HG03571 (cell line): Measurements from ENCODE around the gene ZFYVE16.
"Not testable (repeated sequence)": the region's sequence is repeated elsewhere in the genome, so short reads cannot be mapped to it uniquely, and the experiment has no call there.

Source experiments
- ATAC-seq: cut with Tn5 transposase; IDR thresholded peaks from one replicate; pipeline ENCODE4 v1.9.1; 2021; ENCODE audit not compliant: unreplicated experiment

The ZFYVE16 gene

GRCh38 chr5:80409367-80409966 lies 1.6 kb downstream of the ZFYVE16 start:
- no peak for ATAC-seq

- ATAC-seq, result no peak
Measured at GRCh38 chr5:80411589-80412219, 3.8 kb downstream of the ZFYVE16 start.

GRCh38 chr5:80414113-80414512 lies 6.2 kb downstream of the ZFYVE16 start:
- no peak for ATAC-seq

- ATAC-seq, result no peak
Measured at GRCh38 chr5:80417973-80418372, 10.1 kb downstream of the ZFYVE16 start.

GRCh38 chr5:80424365-80424764 lies 16.5 kb downstream of the ZFYVE16 start:
- ATAC-seq, result not testable (repeated sequence)

DNA sequence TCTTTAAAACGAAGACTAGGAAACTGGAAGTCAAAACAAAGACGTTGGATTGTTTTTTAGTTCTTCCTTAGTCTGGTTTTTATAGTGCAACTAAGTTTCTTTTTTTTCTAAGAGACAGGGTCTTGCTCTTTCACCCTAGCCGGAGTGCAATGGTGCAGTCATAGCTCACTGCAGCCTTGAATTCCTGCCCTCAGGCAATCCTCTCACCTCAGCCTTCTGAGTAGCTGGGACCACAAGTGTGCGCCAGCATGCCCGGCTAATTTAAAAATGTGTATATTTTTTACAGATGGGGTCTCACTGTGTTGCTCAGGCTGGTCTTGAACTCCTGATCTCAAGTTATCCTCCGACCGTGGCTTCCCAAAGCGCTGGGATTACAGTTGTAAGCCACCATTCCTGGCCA lies 27.6 kb downstream of the ZFYVE16 start:
- no peak for ATAC-seq

GRCh38 chr5:80437326-80437725 lies 29.5 kb downstream of the ZFYVE16 start:
- no peak for ATAC-seq

- no peak for ATAC-seq
Measured at GRCh38 chr5:80438739-80439138, 30.9 kb downstream of the ZFYVE16 start.

DNA sequence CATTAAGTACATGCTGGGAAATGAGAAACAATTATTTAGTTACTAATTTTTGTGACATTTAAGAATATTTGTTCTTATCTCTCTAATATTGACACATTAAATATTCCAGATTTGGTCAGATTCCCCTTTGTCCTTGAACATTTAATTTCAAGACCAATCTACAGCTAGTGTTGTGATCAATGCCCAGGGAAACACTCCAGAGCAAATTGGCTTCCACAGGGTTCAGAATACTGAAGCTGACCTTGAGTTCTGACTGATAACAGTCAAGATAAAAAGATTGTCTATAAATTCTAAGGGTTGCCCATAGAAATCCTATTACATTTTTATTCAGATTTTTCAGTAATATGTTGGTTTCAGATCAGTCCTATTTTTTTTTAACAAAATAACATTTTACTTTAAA lies 31.3 kb downstream of the ZFYVE16 start:
- no peak for ATAC-seq

DNA sequence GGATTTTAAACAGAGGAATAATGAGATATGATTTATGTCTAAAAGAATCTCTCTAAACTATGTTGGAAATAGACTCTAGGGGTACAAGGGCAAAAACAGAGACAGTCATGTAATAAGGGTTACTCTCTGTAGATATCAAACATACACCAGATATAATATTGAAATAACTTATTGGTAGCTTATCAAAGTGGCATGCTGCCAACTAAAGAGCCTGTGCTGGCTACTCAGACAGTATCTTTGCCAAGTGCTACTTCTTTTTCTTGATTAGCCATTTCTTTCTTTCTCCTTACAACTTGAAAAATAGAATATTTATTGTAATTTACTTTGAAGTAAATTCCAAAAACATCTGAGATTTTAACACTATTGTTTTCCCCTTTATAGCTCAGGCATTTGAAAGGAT lies 34.9 kb downstream of the ZFYVE16 start:
- ATAC-seq, result no peak

DNA sequence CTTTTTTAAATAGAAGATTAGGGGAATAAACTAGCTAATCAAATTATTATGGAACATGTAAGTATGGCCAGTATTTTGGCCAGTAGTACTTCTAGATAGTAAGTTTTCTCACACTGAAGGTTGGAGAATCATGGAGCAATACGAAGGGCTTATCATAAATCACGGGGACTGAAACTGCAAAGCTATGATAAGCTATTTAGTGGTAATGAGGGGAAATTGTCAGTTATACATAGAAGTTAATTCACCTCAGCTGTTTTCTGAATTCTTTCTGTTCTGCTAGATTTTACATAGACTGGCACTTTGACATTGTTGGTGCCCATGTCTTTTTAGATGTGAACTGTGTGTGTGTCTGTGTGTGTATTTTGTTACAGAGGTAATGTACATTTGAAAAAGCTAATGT lies 45.5 kb downstream of the ZFYVE16 start:
- ATAC-seq, result no peak

DNA sequence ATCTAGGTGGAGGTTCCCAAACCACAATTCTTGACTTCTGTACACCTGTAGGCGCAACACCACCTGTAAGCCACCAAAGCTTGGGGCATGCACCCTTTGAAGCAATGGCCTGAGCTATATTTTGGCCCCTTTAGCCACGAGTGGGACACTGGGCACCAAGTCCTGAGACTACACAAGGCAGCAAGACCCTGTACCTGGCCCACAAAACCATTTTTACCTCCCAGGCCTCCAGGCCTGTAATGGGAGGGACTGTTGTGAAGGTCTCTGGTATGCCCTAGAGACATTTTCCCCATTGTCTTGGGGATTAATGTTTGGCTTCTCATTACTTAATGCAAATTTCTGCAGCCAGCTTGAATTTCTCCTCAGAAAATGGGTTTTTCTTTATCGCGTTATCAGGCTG lies 55.4 kb downstream of the ZFYVE16 start:
- no peak for ATAC-seq

- ATAC-seq, result no peak
Measured at GRCh38 chr5:80466669-80467485, 59.0 kb downstream of the ZFYVE16 start.

DNA sequence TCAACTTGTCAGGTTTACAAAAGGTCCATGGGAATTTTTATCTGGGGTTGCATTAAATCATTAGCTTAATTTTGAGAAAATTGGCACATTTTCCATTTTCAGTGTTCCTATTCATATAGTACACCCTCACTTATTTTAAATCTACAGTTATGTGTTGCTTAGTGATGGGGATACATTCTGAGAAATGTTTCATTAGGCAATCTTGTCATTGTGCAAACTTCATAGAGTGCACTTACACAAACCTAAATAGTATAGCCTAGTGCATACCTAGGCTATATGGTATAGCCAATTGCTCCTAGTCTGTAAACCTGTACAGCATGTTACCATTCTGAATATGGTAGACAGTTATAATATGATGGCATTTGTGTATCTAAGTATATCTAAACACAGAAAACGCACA lies 60.3 kb downstream of the ZFYVE16 start:
- no peak for ATAC-seq

- ATAC-seq, result not testable (repeated sequence)
Measured at GRCh38 chr5:80470631-80471030, 62.8 kb downstream of the ZFYVE16 start.

DNA sequence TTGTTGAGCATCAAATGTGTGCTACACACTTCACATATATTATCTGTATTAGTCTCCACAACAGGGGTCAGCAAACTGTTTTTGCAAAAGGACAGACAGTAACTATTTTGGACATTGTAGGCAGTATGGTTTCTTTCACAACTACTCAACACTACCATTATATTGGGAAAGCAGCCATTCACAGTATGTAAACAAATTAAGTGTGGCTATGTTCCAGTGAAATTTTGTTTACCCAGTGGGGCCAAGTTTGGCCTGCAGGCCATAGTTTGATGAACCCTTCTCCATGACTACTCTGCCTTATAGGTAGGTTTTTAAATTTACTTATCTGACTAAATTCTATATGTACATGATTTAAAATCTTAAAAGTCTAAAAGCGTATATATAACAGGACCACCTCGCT lies 67.1 kb downstream of the ZFYVE16 start:
- no peak for ATAC-seq

DNA sequence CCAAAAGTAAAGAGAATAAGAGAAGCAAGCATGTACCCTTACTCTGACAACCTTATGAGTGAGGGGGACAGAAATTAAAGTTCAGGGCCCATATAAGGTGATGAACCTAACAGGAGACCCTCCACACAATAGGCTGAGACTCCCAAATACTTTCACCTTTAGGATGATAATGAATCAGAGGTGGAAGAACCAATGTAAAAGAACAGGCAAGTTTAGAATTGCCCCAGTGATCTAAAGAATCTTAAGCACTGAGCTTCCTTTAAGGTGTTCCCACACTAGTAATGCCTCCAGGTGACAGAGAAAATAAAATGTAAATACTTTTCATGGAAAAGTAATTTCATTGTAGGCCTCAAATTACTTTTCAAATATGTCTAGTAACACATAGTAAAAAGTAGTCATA lies 71.8 kb downstream of the ZFYVE16 start:
- no peak for ATAC-seq

- no peak for ATAC-seq
Measured at GRCh38 chr5:80480354-80480753, 72.5 kb downstream of the ZFYVE16 start.

DNA sequence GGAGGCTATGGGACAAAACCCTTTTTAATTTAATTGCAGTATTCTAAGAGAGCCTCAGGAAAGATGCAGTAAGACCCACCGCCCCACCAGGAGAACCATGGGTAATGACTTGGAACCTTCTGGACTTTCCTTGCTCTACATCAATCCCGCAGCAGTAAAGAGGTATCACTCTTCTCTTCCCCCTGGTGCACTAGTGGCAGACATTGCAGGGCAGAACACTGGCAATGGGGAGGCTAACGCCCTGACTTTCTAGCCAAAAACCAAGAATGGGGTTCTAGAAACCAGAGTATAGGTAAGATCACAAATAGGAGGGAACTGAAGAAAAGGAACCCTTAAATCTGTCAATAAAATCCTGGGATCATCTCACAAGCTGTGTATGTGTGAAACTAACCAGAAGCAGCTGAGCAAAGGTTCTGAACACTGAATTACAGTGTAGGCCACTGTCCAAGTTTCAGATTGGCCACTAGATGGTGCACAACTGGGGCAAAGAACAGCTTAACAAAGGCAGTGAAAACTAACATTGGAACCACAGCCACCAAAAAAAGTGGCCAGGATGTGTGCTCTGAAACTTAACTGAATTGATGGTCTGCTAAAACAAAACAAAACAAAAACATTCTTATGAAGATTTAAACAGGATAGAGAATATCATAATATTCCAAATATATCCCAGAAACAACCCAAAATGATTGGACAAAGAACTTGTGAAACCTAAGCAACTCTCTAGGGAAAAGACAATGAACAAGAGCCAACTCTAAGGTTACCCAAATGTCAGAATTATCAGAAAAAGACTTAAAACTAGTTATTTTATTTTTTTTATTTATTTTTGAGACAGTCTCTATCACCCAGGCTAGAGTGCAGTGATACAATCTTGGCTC lies 73.4 kb downstream of the ZFYVE16 start:
- no peak for ATAC-seq

GRCh38 chr5:80482578-80482977 lies 74.7 kb downstream of the ZFYVE16 start:
- ATAC-seq, result no peak

DNA sequence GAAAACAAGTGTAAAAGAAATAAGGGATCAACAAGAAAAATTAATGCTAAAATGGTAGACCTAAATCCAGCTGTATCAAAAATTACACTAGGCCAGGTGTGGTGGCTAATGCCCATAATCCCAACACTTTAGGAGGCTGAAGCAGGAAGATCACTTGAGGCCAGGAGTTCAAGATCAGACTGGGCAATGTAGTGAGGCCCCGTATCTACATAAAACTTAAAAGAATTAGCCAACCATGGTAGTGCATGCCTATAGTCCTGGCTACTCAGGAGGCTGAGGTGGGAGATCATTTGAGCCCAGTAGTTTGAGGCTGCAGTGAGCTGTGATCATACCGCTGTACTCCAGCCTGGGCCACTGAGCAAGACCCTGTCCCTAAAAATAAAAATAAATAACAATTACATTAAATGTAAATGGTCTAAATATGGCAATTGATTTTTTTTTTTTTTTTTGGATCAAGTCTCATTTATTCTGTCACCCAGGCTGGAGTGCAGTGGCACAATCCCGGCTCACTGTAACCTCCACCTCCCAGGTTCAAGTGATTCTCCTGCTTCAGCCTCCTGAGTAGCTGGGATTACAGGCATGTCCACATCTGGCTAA lies 75.9 kb downstream of the ZFYVE16 start:
- ATAC-seq, result no peak
